Measurements from ENCODE around the gene CUX1. TPM values are rescaled to one million over a fixed set of nuclear protein-coding genes. Genes with fewer than 3 reads are reported as not detected.
"Not testable (repeated sequence)": the region's sequence is repeated elsewhere in the genome, so short reads cannot be mapped to it uniquely, and the experiment has no call there.

The CUX1 gene
- total RNA-seq, 4 donors from 2014 or later: 56.9 to 124 (median 93.2) TPM

DNA sequence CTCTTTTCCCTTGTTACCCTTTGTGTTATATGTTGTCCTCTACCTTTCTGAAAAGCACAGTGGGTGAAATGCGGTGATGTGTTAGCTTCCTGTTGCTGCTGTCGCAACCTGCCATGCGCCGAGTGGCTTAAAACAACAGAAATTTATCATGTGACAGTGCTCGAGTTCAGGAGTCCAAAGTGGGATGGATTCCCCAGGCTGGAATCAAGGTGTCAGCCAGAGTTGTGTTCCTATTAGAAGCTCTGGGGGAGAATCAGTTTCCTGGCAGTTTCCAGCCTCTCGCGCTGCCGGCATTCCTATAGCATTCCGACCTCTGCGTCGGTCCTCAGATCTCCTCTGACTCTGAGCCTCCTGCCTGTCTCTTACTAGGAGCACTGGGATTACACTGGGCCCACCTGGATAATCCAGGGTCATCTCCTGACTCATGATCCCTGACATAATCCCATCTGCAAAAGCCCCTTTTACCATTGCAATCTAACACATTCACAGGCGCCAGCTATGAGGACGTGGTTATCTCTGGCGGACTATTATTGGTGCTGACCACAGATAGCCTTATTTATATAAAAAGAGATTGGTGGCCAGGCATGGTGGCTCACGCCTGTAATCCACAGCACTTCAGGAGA, 207.5 kb downstream of the CUX1 start:
- H3K36me3 ChIP-seq: no peaks in the 10 kb centered on the region
- in situ Hi-C loops (cut with MboI; ENCODE audit: low pct_ligation_motif_present in 1 of 4, low pct_unique_long_range_greater_than_20kb in 1 of 4, low sequenced_read_pairs in 3 of 4) (no loop called here), intact Hi-C loops (cut with DNase I; ENCODE audit: low total_unique reads) (no loop called here)
- no peak overlapping the region for H3K4me3 ChIP-seq
- no peaks in the 10 kb centered on the region for H3K27me3 ChIP-seq
- WGBS, 2 donors (ENCODE audit: low coverage in 1 of 2): 82 to 89% methylated on average over 5 to 15 of the region's 15 CpGs
- H3K27ac ChIP-seq: no peak overlapping the region
- TF ChIP-seq, protein P1, sequence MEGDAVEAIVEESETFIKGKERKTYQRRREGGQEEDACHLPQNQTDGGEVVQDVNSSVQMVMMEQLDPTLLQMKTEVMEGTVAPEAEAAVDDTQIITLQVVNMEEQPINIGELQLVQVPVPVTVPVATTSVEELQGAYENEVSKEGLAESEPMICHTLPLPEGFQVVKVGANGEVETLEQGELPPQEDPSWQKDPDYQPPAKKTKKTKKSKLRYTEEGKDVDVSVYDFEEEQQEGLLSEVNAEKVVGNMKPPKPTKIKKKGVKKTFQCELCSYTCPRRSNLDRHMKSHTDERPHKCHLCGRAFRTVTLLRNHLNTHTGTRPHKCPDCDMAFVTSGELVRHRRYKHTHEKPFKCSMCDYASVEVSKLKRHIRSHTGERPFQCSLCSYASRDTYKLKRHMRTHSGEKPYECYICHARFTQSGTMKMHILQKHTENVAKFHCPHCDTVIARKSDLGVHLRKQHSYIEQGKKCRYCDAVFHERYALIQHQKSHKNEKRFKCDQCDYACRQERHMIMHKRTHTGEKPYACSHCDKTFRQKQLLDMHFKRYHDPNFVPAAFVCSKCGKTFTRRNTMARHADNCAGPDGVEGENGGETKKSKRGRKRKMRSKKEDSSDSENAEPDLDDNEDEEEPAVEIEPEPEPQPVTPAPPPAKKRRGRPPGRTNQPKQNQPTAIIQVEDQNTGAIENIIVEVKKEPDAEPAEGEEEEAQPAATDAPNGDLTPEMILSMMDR (IDR thresholded peaks at IDR 0.05): no peak
- no peak for TF ChIP-seq EP300 (IDR thresholded peaks at IDR 0.05; ENCODE audit: low read depth)
- TF ChIP-seq POLR2A (IDR thresholded peaks at IDR 0.05): no peak
- no peak for TF ChIP-seq POLR2AphosphoS5 (IDR thresholded peaks at IDR 0.05)
- H3K4me1 ChIP-seq: peaks cover 0 to 10% (median 0%) of the 10 kb centered on the region in 4 donors
- no peaks in the 10 kb centered on the region for H3K9me3 ChIP-seq
- DNase-seq: peak; percentile 15

DNA sequence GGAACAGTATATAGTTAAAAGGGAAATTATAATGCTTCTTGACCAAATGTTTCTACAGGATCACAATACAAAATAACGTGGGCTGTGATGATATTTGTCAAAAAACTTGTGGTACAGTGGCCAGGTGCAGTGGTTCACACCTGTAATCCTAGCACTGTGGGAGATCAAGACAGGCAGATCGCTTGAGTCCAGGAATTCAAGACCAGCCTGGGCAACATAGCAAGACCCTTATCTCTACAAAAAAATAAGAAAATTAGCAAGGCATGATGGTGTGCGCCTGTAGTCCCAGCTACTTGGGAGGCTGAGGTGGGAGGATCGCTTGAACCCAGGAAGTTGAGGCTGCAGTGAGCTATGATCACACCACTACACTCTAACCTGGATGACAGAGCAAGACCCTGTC, 208.4 kb downstream of the CUX1 start:
- H3K4me1 ChIP-seq; in situ Hi-C loops (cut with MboI; ENCODE audit: low pct_ligation_motif_present in 1 of 4, low pct_unique_long_range_greater_than_20kb in 1 of 4, low sequenced_read_pairs in 3 of 4); DNase-seq; H3K9me3 ChIP-seq; H3K27me3 ChIP-seq; H3K4me3 ChIP-seq; H3K27ac ChIP-seq; H3K36me3 ChIP-seq; intact Hi-C loops (cut with DNase I; ENCODE audit: low total_unique reads): not testable (repeated sequence)
- WGBS, 2 donors (ENCODE audit: low coverage in 1 of 2): 79 to 98% methylated on average over 4 of the region's 4 CpGs

DNA sequence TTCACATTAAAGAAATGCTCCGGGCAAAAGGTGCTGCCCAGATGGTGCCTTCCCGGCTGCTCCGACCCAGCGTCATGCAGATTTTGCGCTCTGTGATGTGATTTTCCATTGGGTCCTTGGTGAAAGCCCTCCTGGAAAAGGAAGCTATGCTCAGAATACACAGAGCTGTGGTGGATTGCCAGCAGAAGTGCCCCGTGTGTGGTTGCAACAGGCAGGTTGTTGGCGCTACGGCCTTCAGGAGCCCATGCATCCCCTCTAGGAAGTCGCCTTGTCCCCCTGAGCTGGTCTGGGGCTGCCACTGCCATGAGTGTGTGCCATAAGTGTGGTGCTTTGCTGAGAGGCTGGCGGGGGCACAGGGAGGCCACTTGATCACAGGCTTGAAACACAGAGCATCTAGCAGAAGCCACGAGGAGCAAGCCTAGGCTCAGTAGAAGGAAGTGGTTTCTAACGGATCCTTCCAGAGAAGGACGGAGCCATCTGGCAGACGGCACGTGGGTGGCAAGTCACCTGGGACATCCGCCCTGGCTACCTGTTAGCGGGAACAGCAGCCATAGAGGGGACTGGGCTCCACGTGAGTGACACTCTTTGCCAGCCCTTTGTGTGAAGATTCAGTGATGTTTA, 210.9 kb downstream of the CUX1 start:
- Histone ChIP-seq H3K9me3 (no peaks in the 10 kb centered on the region), H3K27ac (no peak overlapping the region), H3K4me1 (peaks cover 0 to 10% (median 0%) of the 10 kb centered on the region in 4 donors), H3K36me3 (no peaks in the 10 kb centered on the region), H3K27me3 (no peaks in the 10 kb centered on the region), H3K4me3 (no peak overlapping the region)
- in situ Hi-C loops (cut with MboI; ENCODE audit: low pct_ligation_motif_present in 1 of 4, low pct_unique_long_range_greater_than_20kb in 1 of 4, low sequenced_read_pairs in 3 of 4): no loop called here
- TF ChIP-seq, protein P1 (IDR thresholded peaks at IDR 0.05): no peak
- TF ChIP-seq POLR2AphosphoS5 (IDR thresholded peaks at IDR 0.05): no peak
- TF ChIP-seq POLR2A (IDR thresholded peaks at IDR 0.05): no peak
- TF ChIP-seq EP300 (IDR thresholded peaks at IDR 0.05; ENCODE audit: low read depth): no peak
- intact Hi-C loops (cut with DNase I; ENCODE audit: low total_unique reads): no loop called here
- no peak for DNase-seq
- WGBS, 2 donors (ENCODE audit: low coverage in 1 of 2): 76 to 87% methylated on average over 7 to 18 of the region's 18 CpGs

DNA sequence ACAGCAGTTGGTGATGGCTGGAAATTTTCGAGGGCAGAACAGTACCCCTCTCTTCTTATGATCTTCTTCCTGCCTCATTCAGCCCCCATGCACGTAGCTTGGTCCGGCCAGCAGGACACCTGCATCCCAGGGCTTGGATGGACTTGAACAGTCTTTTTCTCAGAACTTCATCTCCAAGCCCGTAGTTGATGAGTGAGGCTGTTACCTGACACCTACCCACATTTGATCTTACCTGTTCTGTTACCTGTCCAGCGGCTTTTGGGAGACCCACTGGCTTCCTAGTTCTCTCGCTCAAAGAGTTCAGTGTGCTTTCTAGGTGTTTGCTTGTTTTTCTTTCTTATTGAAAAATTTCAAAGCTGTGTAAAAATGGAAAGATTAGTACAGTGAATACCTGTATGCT, 212.2 kb downstream of the CUX1 start:
- intact Hi-C loops (cut with DNase I; ENCODE audit: low total_unique reads): no loop called here
- no peaks in the 10 kb centered on the region for H3K36me3 ChIP-seq
- H3K27ac ChIP-seq: no peak overlapping the region

More for the DNA sequence above, 212.2 kb downstream of the CUX1 start:
- 76 to 92% methylated on average over 6 of the region's 6 CpGs for WGBS, 2 donors (ENCODE audit: low coverage in 1 of 2)
- no peaks in the 10 kb centered on the region for H3K9me3 ChIP-seq
- H3K4me3 ChIP-seq: no peak overlapping the region
- in situ Hi-C loops (cut with MboI; ENCODE audit: low pct_ligation_motif_present in 1 of 4, low pct_unique_long_range_greater_than_20kb in 1 of 4, low sequenced_read_pairs in 3 of 4): no loop called here
- DNase-seq: no peak
- TF ChIP-seq, protein P1 (IDR thresholded peaks at IDR 0.05): no peak
- TF ChIP-seq POLR2A (IDR thresholded peaks at IDR 0.05): no peak
- no peak for TF ChIP-seq EP300 (IDR thresholded peaks at IDR 0.05; ENCODE audit: low read depth)
- TF ChIP-seq POLR2AphosphoS5 (IDR thresholded peaks at IDR 0.05): no peak
- H3K27me3 ChIP-seq: no peaks in the 10 kb centered on the region
- peaks cover 0 to under 1% (median 0%) of the 10 kb centered on the region in 4 donors for H3K4me1 ChIP-seq
